Forelimb muscle (tissue), 1 donor: ENCODE data around the gene LACTBL1. TPM values are rescaled to one million over a fixed set of nuclear protein-coding genes. Genes with fewer than 3 reads are reported as not detected.
"Not testable (repeated sequence)": the region's sequence is repeated elsewhere in the genome, so short reads cannot be mapped to it uniquely, and the experiment has no call there.

Experiments
- DNase-seq: peaks from one replicate; pipeline ENCODE4 v3.0.0-alpha.2; 2013; ENCODE audit warnings: low read depth
- polyA plus RNA-seq: library from polyadenylated mRNA; unstranded; fragments of 120-200 nt; gene quantifications from one replicate; pipeline ENCODE4 v1.2.1, GENCODE V29; 2013; ENCODE audit not compliant: insufficient read length

The LACTBL1 gene
- polyA plus RNA-seq, 1 donor: not detected

DNA sequence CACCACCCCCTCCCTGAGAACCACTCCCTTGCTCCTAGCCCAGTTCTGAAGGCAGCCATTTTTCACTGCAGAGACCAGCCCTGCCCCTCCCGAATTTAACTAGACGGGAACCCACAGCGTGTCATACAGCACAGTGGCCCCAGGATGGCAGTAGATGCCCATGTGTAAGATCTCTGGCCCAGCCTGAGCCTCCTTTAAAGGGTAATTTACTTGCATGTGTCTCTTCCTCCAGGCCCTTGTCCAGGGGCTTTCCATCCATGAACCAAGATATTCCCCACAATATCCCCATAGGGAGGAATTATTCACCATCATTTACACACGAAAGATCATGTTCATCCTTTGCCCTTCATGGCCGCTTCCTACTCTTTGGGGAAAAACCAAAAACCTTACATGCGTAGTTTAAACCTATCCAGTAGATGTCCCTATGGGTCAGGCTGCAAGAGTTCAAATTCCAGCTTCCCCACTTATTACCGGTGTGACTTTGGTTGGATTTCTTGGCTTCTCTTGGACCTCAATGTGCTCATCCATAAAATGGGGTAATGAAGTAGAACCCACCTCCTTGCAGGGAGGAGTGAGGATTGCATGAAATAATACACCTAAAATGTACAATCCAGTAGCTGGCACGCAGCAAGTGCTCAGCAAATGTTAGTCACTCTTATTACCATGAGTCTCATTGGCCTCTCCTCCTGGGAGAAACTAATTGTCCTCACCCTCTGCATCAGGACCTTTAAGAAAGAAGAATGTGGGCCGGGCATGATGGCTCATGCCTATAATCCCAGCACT is 4.0 kb upstream of the LACTBL1 start:
- DNase-seq: no peak

- DNase-seq: no peak
Measured at GRCh38 chr1:22976127-22976460, 3.4 kb upstream of the LACTBL1 start.

GRCh38 chr1:22975694-22976093 is 3.0 kb upstream of the LACTBL1 start:
- DNase-seq: no peak

GRCh38 chr1:22971611-22972405 is 858 bp downstream of the LACTBL1 start:
- no peak for DNase-seq

DNA sequence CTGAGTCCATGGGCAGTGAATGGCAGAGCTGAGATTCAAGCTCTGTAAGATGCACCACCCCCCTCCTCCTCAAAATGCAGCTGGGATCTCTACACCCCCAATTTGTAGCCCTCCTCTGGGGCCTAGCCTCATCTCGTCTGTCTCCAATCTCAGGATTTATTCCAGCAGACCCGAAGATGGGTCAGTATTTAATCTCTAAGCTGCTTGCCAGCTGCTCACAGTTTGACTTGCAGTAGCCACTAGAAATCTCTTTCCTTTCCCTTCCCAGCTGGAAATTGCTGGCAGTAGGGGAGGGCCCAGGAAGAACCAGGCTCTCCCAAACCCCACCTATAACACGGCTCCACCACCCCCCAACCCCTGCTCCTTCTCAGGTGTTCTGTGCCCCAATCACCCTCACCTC is 1.5 kb downstream of the LACTBL1 start:
- no peak for DNase-seq

GRCh38 chr1:22970096-22970495 is 2.6 kb downstream of the LACTBL1 start:
- DNase-seq: no peak

GRCh38 chr1:22969304-22969709 is 3.4 kb downstream of the LACTBL1 start:
- peak; percentile 40 for DNase-seq

- no peak for DNase-seq
Measured at GRCh38 chr1:22967833-22968232, 4.8 kb downstream of the LACTBL1 start.

GRCh38 chr1:22966309-22966708 is 6.4 kb downstream of the LACTBL1 start:
- no peak for DNase-seq

- DNase-seq: no peak
Measured at GRCh38 chr1:22963044-22963677, 9.5 kb downstream of the LACTBL1 start.

- no peak for DNase-seq
Measured at GRCh38 chr1:22962558-22962957, 10.1 kb downstream of the LACTBL1 start.

DNA sequence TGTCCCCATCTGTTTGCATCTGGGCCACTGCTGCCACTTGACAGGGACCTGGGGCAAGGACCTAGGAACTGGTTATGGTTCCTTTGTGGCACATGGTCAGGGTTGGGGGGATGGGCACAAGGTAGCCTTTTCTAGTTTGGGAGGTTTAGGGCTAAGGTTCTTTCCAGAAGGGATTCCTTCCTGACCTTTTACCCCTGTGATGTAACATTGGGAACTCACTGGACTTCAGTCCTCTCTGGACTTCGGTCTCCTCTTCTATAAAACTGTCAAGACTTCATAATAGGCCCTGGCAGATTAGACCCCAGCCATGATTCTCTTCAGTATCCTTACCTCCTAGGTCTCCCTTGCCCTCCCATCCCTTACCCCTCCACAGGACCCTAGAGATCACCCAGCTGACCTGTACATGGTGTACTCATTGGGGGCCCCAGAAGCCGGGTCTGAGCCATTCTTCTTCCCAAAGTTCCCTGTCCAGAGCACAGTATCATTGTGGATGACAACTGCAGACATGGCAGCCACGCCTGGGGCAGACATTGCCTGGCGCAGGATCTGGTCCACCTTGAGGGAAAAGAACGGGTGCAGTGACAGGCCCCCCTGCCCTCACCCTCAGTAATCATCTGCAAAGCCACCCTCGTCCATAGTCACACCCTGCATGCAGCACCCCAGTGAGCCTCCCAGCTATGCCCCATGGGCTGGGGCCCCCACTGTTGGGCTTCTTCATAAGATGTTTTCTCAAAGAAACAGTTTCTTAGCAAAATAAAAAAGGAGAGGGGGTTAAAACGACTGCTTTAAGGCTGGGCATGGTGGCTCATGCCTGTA is 12.9 kb downstream of the LACTBL1 start:
- DNase-seq: no peak

- DNase-seq: no peak
Measured at GRCh38 chr1:22958556-22958955, 14.1 kb downstream of the LACTBL1 start.

DNA sequence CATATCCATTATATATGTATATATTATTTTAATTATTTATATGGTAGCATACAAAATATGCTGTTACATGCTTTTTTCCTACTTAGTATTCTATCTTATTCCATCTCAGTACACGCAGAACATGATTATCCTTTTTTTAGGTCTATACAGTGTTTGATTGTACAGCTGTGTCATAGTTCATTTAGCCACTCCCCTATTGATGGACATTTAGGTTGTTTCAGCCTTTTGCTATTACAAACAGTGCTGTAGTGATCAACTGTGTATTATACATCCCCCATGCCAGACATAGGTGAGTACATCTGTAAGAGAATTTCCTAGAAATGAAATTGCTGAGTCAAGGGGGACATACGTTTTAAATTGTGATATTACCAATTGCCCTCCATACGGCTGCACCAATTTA is 15.6 kb downstream of the LACTBL1 start:
- no peak for DNase-seq

GRCh38 chr1:22955146-22955545 is 17.5 kb downstream of the LACTBL1 start:
- DNase-seq: no peak

DNA sequence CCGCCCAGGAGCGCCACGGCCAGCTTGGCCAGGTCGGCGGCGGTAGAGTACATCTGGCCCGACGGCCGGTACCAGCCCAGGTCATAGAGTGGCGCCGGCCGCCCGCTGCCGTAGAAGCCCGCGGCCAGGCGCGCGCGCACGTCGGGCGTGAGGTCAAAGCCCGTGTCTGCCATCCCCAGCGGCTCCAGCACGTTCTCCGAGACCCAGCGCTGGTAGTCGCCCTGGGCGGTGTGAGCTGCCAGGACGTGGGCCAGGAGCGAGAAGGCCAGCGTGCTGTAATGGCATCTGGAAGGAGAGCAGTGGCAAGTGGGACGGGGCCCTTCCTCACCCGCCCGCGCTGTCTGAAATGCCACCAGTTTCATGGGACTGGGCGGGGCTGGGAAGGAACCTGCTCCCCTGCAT is 18.9 kb downstream of the LACTBL1 start:
- no peak for DNase-seq

DNA sequence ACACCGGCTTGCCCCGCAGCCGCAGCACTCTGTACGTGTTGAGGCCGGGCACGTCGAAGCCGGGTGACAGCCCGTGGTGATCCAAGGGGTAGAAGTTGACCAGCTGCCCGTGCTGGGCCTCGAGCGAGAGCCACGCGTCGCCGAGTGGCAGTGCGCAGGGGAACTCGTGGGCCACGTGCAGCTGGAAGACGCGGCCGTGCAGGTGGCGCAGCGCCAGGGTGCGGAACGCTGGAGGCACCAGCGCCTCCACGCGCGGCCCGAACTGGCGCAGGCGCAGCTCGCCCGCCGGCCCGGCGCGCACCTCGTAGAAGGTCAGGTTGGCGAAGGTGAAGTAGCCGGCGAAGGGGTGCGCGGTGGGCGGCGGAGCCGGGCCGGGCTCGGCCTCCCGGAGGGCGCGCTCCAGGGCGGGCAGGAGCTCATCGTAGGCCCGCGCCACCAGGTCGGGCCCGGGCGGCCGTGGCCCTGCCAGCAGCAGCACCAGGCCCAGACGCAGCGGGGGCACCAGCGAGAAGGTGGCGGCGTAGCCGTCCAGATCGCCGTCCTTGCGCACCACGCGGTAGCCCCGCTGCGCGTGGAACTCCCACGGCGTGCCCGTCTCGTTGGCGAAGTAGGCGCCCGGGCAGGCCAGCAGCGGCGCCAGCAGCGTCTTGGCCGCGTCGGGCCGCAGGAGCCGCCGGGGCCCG is 19.5 kb downstream of the LACTBL1 start:
- no peak for DNase-seq

DNA sequence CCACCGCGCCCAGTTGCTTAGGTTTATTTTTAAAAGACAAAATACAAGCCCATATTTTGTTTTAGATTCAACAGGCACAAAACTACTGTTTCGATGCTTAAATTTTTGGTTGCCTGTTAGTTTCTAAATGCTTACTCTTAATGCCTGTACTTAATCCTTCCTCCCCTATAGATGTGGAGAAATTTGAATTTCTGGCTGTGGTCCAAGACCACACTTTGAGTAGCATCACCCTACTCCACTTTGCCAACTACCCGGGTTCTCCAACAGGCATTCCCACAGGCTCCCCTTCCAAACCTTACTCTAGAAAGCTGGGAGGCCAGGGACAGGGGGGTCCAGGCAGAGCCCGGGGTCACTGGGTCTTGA is 20.0 kb downstream of the LACTBL1 start:
- DNase-seq: no peak

DNA sequence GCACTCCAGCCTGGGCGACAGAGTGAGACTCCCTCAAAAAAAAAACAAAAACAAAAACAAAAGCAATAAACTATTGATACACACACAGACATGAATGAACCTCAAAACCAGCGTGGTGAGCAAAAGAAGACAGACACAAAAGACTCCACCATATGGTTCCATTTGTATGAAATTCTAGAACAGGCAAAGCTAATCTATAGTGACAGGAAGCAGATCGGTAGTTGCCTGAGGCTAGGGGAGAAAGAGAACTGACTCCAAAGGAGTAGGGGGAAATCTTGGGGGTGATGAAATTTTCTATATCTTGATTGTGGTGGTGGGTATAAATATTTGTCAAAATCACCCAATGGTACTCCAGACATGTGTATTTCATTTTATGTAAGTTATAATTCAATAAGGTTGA is 20.9 kb downstream of the LACTBL1 start:
- no peak for DNase-seq

GRCh38 chr1:22949822-22950331 is 22.8 kb downstream of the LACTBL1 start:
- no peak for DNase-seq

GRCh38 chr1:22945171-22945570 is 27.5 kb downstream of the LACTBL1 start:
- not testable (repeated sequence) for DNase-seq
